ENCODE results near the gene RFPL4A. TPM values are rescaled to one million over a fixed set of nuclear protein-coding genes. Genes with fewer than 3 reads are reported as not detected.

The RFPL4A gene
- total and polyA plus RNA-seq, 10 of the 15 experiments (the other 5 are each of a cell fraction or from before 2014, with no cell fraction given): 0.18 TPM; not detected in 9

- TF ChIP-seq CTCF (IDR thresholded peaks at IDR 0.05 in 2 of 3, conservative IDR thresholded peaks at IDR 0.05 in 1 of 3; ENCODE audit: control insufficient read depth in 2 of 3, extremely low read depth in 1 of 3, insufficient read depth in 1 of 3, low read depth in 3 of 3, low read length in 3 of 3) (peak; percentile 49 to 58 (median 53); a peak in 5 of 6 replicates), RAD21 (IDR thresholded peaks at IDR 0.05; ENCODE audit: insufficient read depth, low read depth, low read length) (peak; percentile 52)
Measured at GRCh38 chr19:55809381-55810058, 50.6 kb downstream of the RFPL4A start (continued).

- no TSS peak for BruUV-seq (replicated peaks)
- TF ChIP-seq NBN (IDR thresholded peaks at IDR 0.05) (no peak), E2F4 (IDR thresholded peaks at IDR 0.05; ENCODE audit: low read depth, low read length) (no peak), IKZF2 (IDR thresholded peaks at IDR 0.05) (no peak), WRNIP1 (IDR thresholded peaks at IDR 0.05; ENCODE audit: borderline replicate concordance, low read depth, low read length) (no peak), IRF3 (IDR thresholded peaks at IDR 0.05) (no peak), ATF7 (IDR thresholded peaks at IDR 0.05; ENCODE audit: low read depth) (no peak), RB1 (IDR thresholded peaks at IDR 0.05; ENCODE audit: borderline replicate concordance) (no peak), GABPA (IDR thresholded peaks at IDR 0.05; ENCODE audit: low read depth) (no peak), IRF4 (IDR thresholded peaks at IDR 0.05; ENCODE audit: low read depth, low read length) (no peak), CBX5 (IDR thresholded peaks at IDR 0.05; ENCODE audit: low read depth) (no peak), ZNF24 (IDR thresholded peaks at IDR 0.05) (no peak), SUZ12 (IDR thresholded peaks at IDR 0.05; ENCODE audit: unreplicated experiment) (no peak), CHD1 (IDR thresholded peaks at IDR 0.05; ENCODE audit: low read depth, low read length) (no peak)
- TF ChIP-seq, protein P1, sequence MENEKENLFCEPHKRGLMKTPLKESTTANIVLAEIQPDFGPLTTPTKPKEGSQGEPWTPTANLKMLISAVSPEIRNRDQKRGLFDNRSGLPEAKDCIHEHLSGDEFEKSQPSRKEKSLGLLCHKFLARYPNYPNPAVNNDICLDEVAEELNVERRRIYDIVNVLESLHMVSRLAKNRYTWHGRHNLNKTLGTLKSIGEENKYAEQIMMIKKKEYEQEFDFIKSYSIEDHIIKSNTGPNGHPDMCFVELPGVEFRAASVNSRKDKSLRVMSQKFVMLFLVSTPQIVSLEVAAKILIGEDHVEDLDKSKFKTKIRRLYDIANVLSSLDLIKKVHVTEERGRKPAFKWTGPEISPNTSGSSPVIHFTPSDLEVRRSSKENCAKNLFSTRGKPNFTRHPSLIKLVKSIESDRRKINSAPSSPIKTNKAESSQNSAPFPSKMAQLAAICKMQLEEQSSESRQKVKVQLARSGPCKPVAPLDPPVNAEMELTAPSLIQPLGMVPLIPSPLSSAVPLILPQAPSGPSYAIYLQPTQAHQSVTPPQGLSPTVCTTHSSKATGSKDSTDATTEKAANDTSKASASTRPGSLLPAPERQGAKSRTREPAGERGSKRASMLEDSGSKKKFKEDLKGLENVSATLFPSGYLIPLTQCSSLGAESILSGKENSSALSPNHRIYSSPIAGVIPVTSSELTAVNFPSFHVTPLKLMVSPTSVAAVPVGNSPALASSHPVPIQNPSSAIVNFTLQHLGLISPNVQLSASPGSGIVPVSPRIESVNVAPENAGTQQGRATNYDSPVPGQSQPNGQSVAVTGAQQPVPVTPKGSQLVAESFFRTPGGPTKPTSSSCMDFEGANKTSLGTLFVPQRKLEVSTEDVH (IDR thresholded peaks at IDR 0.05; ENCODE audit: low read depth, partially characterized antibody): no peak
Measured at GRCh38 chr19:55811340-55811739, 52.4 kb downstream of the RFPL4A start.

More at GRCh38 chr19:55811340-55811739, 52.4 kb downstream of the RFPL4A start:
- no peak overlapping the region for H2AFZ ChIP-seq (ENCODE audit: control insufficient read depth, low read depth, low read length)
- no peak overlapping the region for H3K4me2 ChIP-seq (ENCODE audit: control insufficient read depth, insufficient read depth)
- H3K36me3 ChIP-seq (ENCODE audit: control insufficient read depth in 2 of 2, insufficient read depth in 2 of 2, low read length in 1 of 2): no peaks in the 10 kb centered on the region
- H3K4me3 ChIP-seq: no peak overlapping the region
- POLR2A ChIA-PET: no interaction called here
- no peaks in the 10 kb centered on the region for H3K27me3 ChIP-seq (replicated peaks in 1 of 2; ENCODE audit: control insufficient read depth in 2 of 2, insufficient read depth in 2 of 2, low read length in 1 of 2)
- no peaks in the 10 kb centered on the region for H3K4me1 ChIP-seq (ENCODE audit: control insufficient read depth, insufficient read depth, low read length)
- RAD21 ChIA-PET (ENCODE audit: unreplicated experiment): interaction anchor here (3.3 kb wide), 1 partner anchor 179 kb away, joined by 22 read pairs; no protein-coding TSS in a partner anchor
- SMC1A ChIA-PET (ENCODE audit: uncharacterized antibody, unreplicated experiment): interaction anchor here (1.5 to 4.5 kb wide), 3 partner anchors 11 to 179 kb away, joined by 3 to 31 read pairs (median 6); no protein-coding TSS in a partner anchor
- H3K79me2 ChIP-seq (ENCODE audit: control insufficient read depth, insufficient read depth, low read length): no peaks in the 10 kb centered on the region
- FAIRE-seq (no peak), ATAC-seq (no peak), DNase-seq (ENCODE audit: low read depth, low spot score) (no peak)
- no peak overlapping the region for H3K27ac ChIP-seq (ENCODE audit: control insufficient read depth, insufficient read depth)
- H4K20me1 ChIP-seq (ENCODE audit: control insufficient read depth, insufficient read depth): no peaks in the 10 kb centered on the region
- no peak overlapping the region for H3K9ac ChIP-seq (ENCODE audit: control insufficient read depth, insufficient read depth, low read length)
- H3K9me3 ChIP-seq (replicated peaks; ENCODE audit: control insufficient read depth, insufficient read depth, low read length): peaks cover 2% of the 10 kb centered on the region; the same call in 2 of the 3 replicates
- in situ Hi-C loops (cut with MboI) (loop anchor here (10.0 kb wide), 1 partner anchor 297 kb away; no protein-coding TSS in a partner anchor), intact Hi-C loops (cut with micrococcal nuclease; ENCODE audit: unreplicated experiment) (no loop called here)
- 35% methylated on average over 3 of the region's 3 CpGs for WGBS (ENCODE audit: insufficient coverage, insufficient replicate concordance, low lambda C conversion rate, missing lambda C conversion rate)
- CTCF ChIA-PET: interaction anchor here (4.6 kb wide), 1 partner anchor 179 kb away, joined by 80 read pairs; no protein-coding TSS in a partner anchor

Data from GM12878 (cell line).